Measurements from ENCODE around the gene MTHFD2L.
"Not testable (repeated sequence)": the region's sequence is repeated elsewhere in the genome, so short reads cannot be mapped to it uniquely, and the experiment has no call there.

Gene MTHFD2L

GRCh38 chr4:74202062-74202586 lies 44.2 kb downstream of the MTHFD2L start:
- Histone ChIP-seq H3K4me3 (ENCODE audit: low read depth in 1 of 2, low read length in 2 of 2) (no peak overlapping the region), H3K27ac (ENCODE audit: low read depth, low read length) (no peak overlapping the region), H3K9me3 (ENCODE audit: low read length) (no peaks in the 10 kb centered on the region), H3K4me1 (ENCODE audit: insufficient read depth, low read length) (no peaks in the 10 kb centered on the region), H3K36me3 (ENCODE audit: insufficient read depth, low read length) (no peaks in the 10 kb centered on the region), H3K9ac (ENCODE audit: low read length) (no peak overlapping the region), H3K27me3 (ENCODE audit: control insufficient read depth in 1 of 2, insufficient read depth in 2 of 2, low read length in 2 of 2) (no peaks in the 10 kb centered on the region)

- Histone ChIP-seq H3K4me1 (ENCODE audit: insufficient read depth, low read length) (no peaks in the 10 kb centered on the region), H3K4me3 (ENCODE audit: low read depth in 1 of 2, low read length in 2 of 2) (no peak overlapping the region), H3K9ac (ENCODE audit: low read length) (no peak overlapping the region), H3K9me3 (ENCODE audit: low read length) (no peaks in the 10 kb centered on the region), H3K36me3 (ENCODE audit: insufficient read depth, low read length) (no peaks in the 10 kb centered on the region), H3K27me3 (ENCODE audit: control insufficient read depth in 1 of 2, insufficient read depth in 2 of 2, low read length in 2 of 2) (no peaks in the 10 kb centered on the region), H3K27ac (ENCODE audit: low read depth, low read length) (no peak overlapping the region)
Observed at GRCh38 chr4:74203467-74203866, 45.5 kb downstream of the MTHFD2L start.

- Histone ChIP-seq H3K4me3 (ENCODE audit: low read depth in 1 of 2, low read length in 2 of 2) (no peak overlapping the region), H3K27ac (ENCODE audit: low read depth, low read length) (no peak overlapping the region), H3K9me3 (ENCODE audit: low read length) (no peaks in the 10 kb centered on the region), H3K27me3 (ENCODE audit: control insufficient read depth in 1 of 2, insufficient read depth in 2 of 2, low read length in 2 of 2) (no peaks in the 10 kb centered on the region), H3K4me1 (ENCODE audit: insufficient read depth, low read length) (no peaks in the 10 kb centered on the region), H3K9ac (ENCODE audit: low read length) (no peak overlapping the region), H3K36me3 (ENCODE audit: insufficient read depth, low read length) (no peaks in the 10 kb centered on the region)
Observed at GRCh38 chr4:74205046-74205445, 47.1 kb downstream of the MTHFD2L start.

- no peak overlapping the region for H3K4me3 ChIP-seq (ENCODE audit: low read depth in 1 of 2, low read length in 2 of 2)
- H3K9ac ChIP-seq (ENCODE audit: low read length), result no peak overlapping the region
- no peaks in the 10 kb centered on the region for H3K36me3 ChIP-seq (ENCODE audit: insufficient read depth, low read length)
- no peaks in the 10 kb centered on the region for H3K4me1 ChIP-seq (ENCODE audit: insufficient read depth, low read length)
- no peaks in the 10 kb centered on the region for H3K9me3 ChIP-seq (ENCODE audit: low read length)
- no peaks in the 10 kb centered on the region for H3K27me3 ChIP-seq (ENCODE audit: control insufficient read depth in 1 of 2, insufficient read depth in 2 of 2, low read length in 2 of 2)
- no peak overlapping the region for H3K27ac ChIP-seq (ENCODE audit: low read depth, low read length)
Observed at GRCh38 chr4:74205559-74205958, 47.6 kb downstream of the MTHFD2L start.

GRCh38 chr4:74206088-74206825 lies 48.3 kb downstream of the MTHFD2L start:
- no peaks in the 10 kb centered on the region for H3K27me3 ChIP-seq (ENCODE audit: control insufficient read depth in 1 of 2, insufficient read depth in 2 of 2, low read length in 2 of 2)
- H3K4me3 ChIP-seq (ENCODE audit: low read depth in 1 of 2, low read length in 2 of 2), result no peak overlapping the region
- no peaks in the 10 kb centered on the region for H3K36me3 ChIP-seq (ENCODE audit: insufficient read depth, low read length)
- no peak overlapping the region for H3K27ac ChIP-seq (ENCODE audit: low read depth, low read length)
- H3K9me3 ChIP-seq (ENCODE audit: low read length), result no peaks in the 10 kb centered on the region
- H3K4me1 ChIP-seq (ENCODE audit: insufficient read depth, low read length), result no peaks in the 10 kb centered on the region
- no peak overlapping the region for H3K9ac ChIP-seq (ENCODE audit: low read length)

GRCh38 chr4:74214457-74215159 lies 56.7 kb downstream of the MTHFD2L start:
- H3K4me3 ChIP-seq (ENCODE audit: low read depth in 1 of 2, low read length in 2 of 2); H3K9me3 ChIP-seq (ENCODE audit: low read length); H3K27me3 ChIP-seq (ENCODE audit: control insufficient read depth in 1 of 2, insufficient read depth in 2 of 2, low read length in 2 of 2); H3K36me3 ChIP-seq (ENCODE audit: insufficient read depth, low read length); H3K4me1 ChIP-seq (ENCODE audit: insufficient read depth, low read length); H3K27ac ChIP-seq (ENCODE audit: low read depth, low read length); H3K9ac ChIP-seq (ENCODE audit: low read length): not testable (repeated sequence)

GRCh38 chr4:74215236-74215635 lies 57.3 kb downstream of the MTHFD2L start:
- not testable (repeated sequence) for H3K4me1 ChIP-seq (ENCODE audit: insufficient read depth, low read length); H3K36me3 ChIP-seq (ENCODE audit: insufficient read depth, low read length); H3K9me3 ChIP-seq (ENCODE audit: low read length); H3K27me3 ChIP-seq (ENCODE audit: control insufficient read depth in 1 of 2, insufficient read depth in 2 of 2, low read length in 2 of 2); H3K9ac ChIP-seq (ENCODE audit: low read length); H3K4me3 ChIP-seq (ENCODE audit: low read depth in 1 of 2, low read length in 2 of 2); H3K27ac ChIP-seq (ENCODE audit: low read depth, low read length)

- Histone ChIP-seq H3K36me3 (ENCODE audit: insufficient read depth, low read length) (no peaks in the 10 kb centered on the region), H3K27ac (ENCODE audit: low read depth, low read length) (no peak overlapping the region), H3K9ac (ENCODE audit: low read length) (no peak overlapping the region), H3K9me3 (ENCODE audit: low read length) (no peaks in the 10 kb centered on the region), H3K27me3 (ENCODE audit: control insufficient read depth in 1 of 2, insufficient read depth in 2 of 2, low read length in 2 of 2) (no peaks in the 10 kb centered on the region), H3K4me3 (ENCODE audit: low read depth in 1 of 2, low read length in 2 of 2) (no peak overlapping the region), H3K4me1 (ENCODE audit: insufficient read depth, low read length) (no peaks in the 10 kb centered on the region)
Observed at GRCh38 chr4:74217365-74217764, 59.4 kb downstream of the MTHFD2L start.

- no peak overlapping the region for H3K9ac ChIP-seq (ENCODE audit: low read length)
- H3K27ac ChIP-seq (ENCODE audit: low read depth, low read length), result no peak overlapping the region
- no peaks in the 10 kb centered on the region for H3K27me3 ChIP-seq (ENCODE audit: control insufficient read depth in 1 of 2, insufficient read depth in 2 of 2, low read length in 2 of 2)
- no peaks in the 10 kb centered on the region for H3K9me3 ChIP-seq (ENCODE audit: low read length)
- no peaks in the 10 kb centered on the region for H3K36me3 ChIP-seq (ENCODE audit: insufficient read depth, low read length)
- no peaks in the 10 kb centered on the region for H3K4me1 ChIP-seq (ENCODE audit: insufficient read depth, low read length)
- no peak overlapping the region for H3K4me3 ChIP-seq (ENCODE audit: low read depth in 1 of 2, low read length in 2 of 2)
Observed at GRCh38 chr4:74218201-74218600, 60.3 kb downstream of the MTHFD2L start.

GRCh38 chr4:74219240-74219639 lies 61.3 kb downstream of the MTHFD2L start:
- Histone ChIP-seq H3K9me3 (ENCODE audit: low read length) (no peaks in the 10 kb centered on the region), H3K27ac (ENCODE audit: low read depth, low read length) (no peak overlapping the region), H3K4me3 (ENCODE audit: low read depth in 1 of 2, low read length in 2 of 2) (no peak overlapping the region)

GRCh38 chr4:74223098-74223497 lies 65.2 kb downstream of the MTHFD2L start:
- H3K36me3 ChIP-seq (ENCODE audit: insufficient read depth, low read length), result no peaks in the 10 kb centered on the region
- H3K27me3 ChIP-seq (ENCODE audit: control insufficient read depth in 1 of 2, insufficient read depth in 2 of 2, low read length in 2 of 2), result no peaks in the 10 kb centered on the region
- no peaks in the 10 kb centered on the region for H3K9me3 ChIP-seq (ENCODE audit: low read length)
- no peak overlapping the region for H3K4me3 ChIP-seq (ENCODE audit: low read depth in 1 of 2, low read length in 2 of 2)
- no peak overlapping the region for H3K27ac ChIP-seq (ENCODE audit: low read depth, low read length)
- no peaks in the 10 kb centered on the region for H3K4me1 ChIP-seq (ENCODE audit: insufficient read depth, low read length)
- H3K9ac ChIP-seq (ENCODE audit: low read length), result no peak overlapping the region

More at GRCh38 chr4:74219240-74219639, 61.3 kb downstream of the MTHFD2L start:
- Histone ChIP-seq H3K36me3 (ENCODE audit: insufficient read depth, low read length) (no peaks in the 10 kb centered on the region), H3K4me1 (ENCODE audit: insufficient read depth, low read length) (no peaks in the 10 kb centered on the region), H3K9ac (ENCODE audit: low read length) (no peak overlapping the region), H3K27me3 (ENCODE audit: control insufficient read depth in 1 of 2, insufficient read depth in 2 of 2, low read length in 2 of 2) (no peaks in the 10 kb centered on the region)
